ENCODE data around the gene SYTL2. TPM values are rescaled to one million over a fixed set of nuclear protein-coding genes. Genes with fewer than 3 reads are reported as not detected.
A peak's percentile ranks its signal among the peaks of the same experiment; 100 is the strongest.

Gene SYTL2
- total RNA-seq, 6 experiments from 2014 or later = 4.2 to 14.9 (median 8.7) TPM

GRCh38 chr11:85752201-85752889 is 58.6 kb downstream of the SYTL2 start:
- TF ChIP-seq CTCF (IDR thresholded peaks at IDR 0.05) (no peak), POLR2A (IDR thresholded peaks at IDR 0.05) (no peak)
- ATAC-seq (no peak), DNase-seq (no peak)
- Histone ChIP-seq H3K4me3 (no peak overlapping the region), H3K4me1 (no peaks in the 10 kb centered on the region), H3K9me3 (no peaks in the 10 kb centered on the region), H3K36me3 (no peaks in the 10 kb centered on the region), H3K27ac (no peak overlapping the region), H3K27me3 (no peaks in the 10 kb centered on the region)
- intact Hi-C loops (cut with DNase I) = no loop called here
- 43% methylated on average over 4 of the region's 4 CpGs for WGBS (ENCODE audit: insufficient coverage, low coverage, low lambda C conversion rate, missing lambda C conversion rate)

- H3K27ac ChIP-seq = no peak overlapping the region
These were observed 59.2 kb downstream of the SYTL2 start for GRCh38 chr11:85751724-85752123.

GRCh38 chr11:85750646-85751045 is 60.3 kb downstream of the SYTL2 start:
- no peak for DNase-seq
- Histone ChIP-seq H3K4me3 (no peak overlapping the region), H3K9me3 (no peaks in the 10 kb centered on the region), H3K27ac (no peak overlapping the region), H3K4me1 (peaks cover 0 to 4% (median 0%) of the 10 kb centered on the region in 4 donors), H3K36me3 (no peaks in the 10 kb centered on the region), H3K27me3 (no peaks in the 10 kb centered on the region)
- intact Hi-C loops (cut with DNase I) = no loop called here
- no peak for ATAC-seq
- WGBS (ENCODE audit: insufficient coverage, low coverage, low lambda C conversion rate, missing lambda C conversion rate) = 53% methylated on average over 3 of the region's 3 CpGs
- TF ChIP-seq POLR2A (IDR thresholded peaks at IDR 0.05) (no peak), CTCF (IDR thresholded peaks at IDR 0.05) (no peak)

More at GRCh38 chr11:85751724-85752123, 59.2 kb downstream of the SYTL2 start:
- intact Hi-C loops (cut with DNase I) = no loop called here
- no peak for DNase-seq
- Histone ChIP-seq H3K27me3 (no peaks in the 10 kb centered on the region), H3K4me1 (no peaks in the 10 kb centered on the region), H3K36me3 (no peaks in the 10 kb centered on the region), H3K9me3 (no peaks in the 10 kb centered on the region), H3K4me3 (no peak overlapping the region)
- ATAC-seq = no peak
- TF ChIP-seq POLR2A (IDR thresholded peaks at IDR 0.05) = no peak
- TF ChIP-seq CTCF (IDR thresholded peaks at IDR 0.05) = no peak

- DNase-seq (no peak), ATAC-seq (peak in 2 of 4 donors; percentile 12 to 17)
- WGBS (ENCODE audit: insufficient coverage, low coverage, low lambda C conversion rate, missing lambda C conversion rate) = 67% methylated on average over 1 of the region's 2 CpGs
- H3K4me1 ChIP-seq = peaks cover 0 to 5% (median 0%) of the 10 kb centered on the region in 4 donors
- H3K36me3 ChIP-seq = no peaks in the 10 kb centered on the region
- H3K9me3 ChIP-seq = no peaks in the 10 kb centered on the region
- intact Hi-C loops (cut with DNase I) = no loop called here
- no peak for TF ChIP-seq CTCF (IDR thresholded peaks at IDR 0.05)
- no peak for TF ChIP-seq POLR2A (IDR thresholded peaks at IDR 0.05)
- no peak overlapping the region for H3K4me3 ChIP-seq
- no peaks in the 10 kb centered on the region for H3K27me3 ChIP-seq
- H3K27ac ChIP-seq = no peak overlapping the region
These were observed 61.1 kb downstream of the SYTL2 start for GRCh38 chr11:85749884-85750283.

Data from right lobe of liver (tissue), 6 donors.